Non-pigmented ciliary epithelial cell (primary cell): ENCODE measurements around the gene SHOX.
"Not testable (repeated sequence)": the region's sequence is repeated elsewhere in the genome, so short reads cannot be mapped to it uniquely, and the experiment has no call there.

Experiments used
- DNase-seq: peaks from one replicate; pipeline ENCODE4 v3.0.0-alpha.2; 2010; ENCODE audit warnings: low read depth

Gene SHOX

GRCh38 chrX:621705-622503, 8.7 kb upstream of the SHOX start:
- DNase-seq = no peak

GRCh38 chrX:622802-623201, 7.8 kb upstream of the SHOX start:
- not testable (repeated sequence) for DNase-seq

- DNase-seq = no peak
Measured at GRCh38 chrX:623268-623598, 7.4 kb upstream of the SHOX start.

- no peak for DNase-seq
Measured at GRCh38 chrX:623599-624315, 6.8 kb upstream of the SHOX start.

GRCh38 chrX:625137-625691, 5.4 kb upstream of the SHOX start:
- no peak for DNase-seq

GRCh38 chrX:626047-626446, 4.5 kb upstream of the SHOX start:
- not testable (repeated sequence) for DNase-seq

GRCh38 chrX:626745-627509, 3.7 kb upstream of the SHOX start:
- DNase-seq = no peak

GRCh38 chrX:627510-627981, 3.0 kb upstream of the SHOX start:
- no peak for DNase-seq

GRCh38 chrX:627995-628394, 2.6 kb upstream of the SHOX start:
- DNase-seq = no peak

- DNase-seq = no peak
Measured at GRCh38 chrX:629230-630006, 1.2 kb upstream of the SHOX start.

GRCh38 chrX:630007-630611, 482 bp upstream of the SHOX start:
- DNase-seq = no peak

GRCh38 chrX:631802-632365, 1.3 kb downstream of the SHOX start:
- no peak for DNase-seq

GRCh38 chrX:632366-633042, 1.9 kb downstream of the SHOX start:
- no peak for DNase-seq

GRCh38 chrX:633043-633984, 2.7 kb downstream of the SHOX start:
- no peak for DNase-seq

- DNase-seq = no peak
Measured at GRCh38 chrX:633985-634958, 3.7 kb downstream of the SHOX start.

- DNase-seq = no peak
Measured at GRCh38 chrX:635428-636090, 5.0 kb downstream of the SHOX start.

- DNase-seq = no peak
Measured at GRCh38 chrX:636981-637659, 6.5 kb downstream of the SHOX start.
